ENCODE data around the gene TRAPPC14. TPM values are rescaled to one million over a fixed set of nuclear protein-coding genes. Genes with fewer than 3 reads are reported as not detected.

TRAPPC14 gene
- total and polyA plus RNA-seq, 9 of the 15 experiments (the other 6 are each of a cell fraction or from before 2014, with no cell fraction given) = 0.42 to 45.9 (median 18.2) TPM

DNA sequence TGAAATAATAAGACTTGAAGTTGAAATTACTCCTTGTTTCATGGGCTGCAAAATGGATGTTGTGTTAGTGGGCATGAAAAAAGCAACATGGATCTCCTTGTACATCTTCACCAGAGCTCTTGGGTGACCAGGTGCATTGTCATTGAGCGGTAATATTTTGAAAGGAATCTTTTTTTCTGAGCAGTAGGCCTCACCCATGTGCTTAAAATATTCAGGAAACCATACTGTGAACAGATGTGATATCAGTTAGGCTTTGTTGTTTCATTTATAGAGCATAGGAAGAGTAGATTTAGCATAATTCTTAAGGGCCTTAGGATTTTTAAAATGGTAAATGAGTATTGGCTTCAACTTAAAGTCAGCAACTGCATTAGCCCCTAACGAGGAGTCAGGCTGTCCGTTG, 34.4 kb upstream of the TRAPPC14 start:
- Histone ChIP-seq H3K4me1 (replicated peaks in 1 of 2; ENCODE audit: control insufficient read depth in 2 of 2, insufficient read depth in 2 of 2, low read length in 2 of 2) (peaks cover 0 to 11% of the 10 kb centered on the region in 2 experiments; a peak in 3 of 5 replicates), H3K9ac (ENCODE audit: insufficient read depth in 1 of 2, low read depth in 2 of 2, low read length in 2 of 2) (no peak overlapping the region), H3K4me2 (ENCODE audit: insufficient read depth, low read length) (no peak overlapping the region), H3K4me3 (no peak overlapping the region), H3K27me3 (ENCODE audit: control insufficient read depth in 2 of 2, insufficient read depth in 2 of 2, low read length in 2 of 2) (no peaks in the 10 kb centered on the region), H3K9me1 (ENCODE audit: control insufficient read depth, insufficient read depth, low read length) (no peaks in the 10 kb centered on the region), H3K27ac (ENCODE audit: extremely low read depth, low read depth, low read length) (no peak overlapping the region), H4K20me1 (replicated peaks; ENCODE audit: control insufficient read depth, insufficient read depth, low read length) (no peaks in the 10 kb centered on the region), H2AFZ (ENCODE audit: low read depth, low read length) (peak overlapping the region; percentile 29; the same call in 1 of the 2 replicates), H3K9me3 (replicated peaks; ENCODE audit: control insufficient read depth, insufficient read depth, low read depth, low read length) (no peaks in the 10 kb centered on the region), H3K79me2 (ENCODE audit: control insufficient read depth, insufficient read depth, low read length) (no peaks in the 10 kb centered on the region), H3K36me3 (ENCODE audit: control insufficient read depth, insufficient read depth, low read length) (no peaks in the 10 kb centered on the region)
- CTCF ChIA-PET (ENCODE audit: low intra/inter-chr PET ratio) = no interaction called here
- FAIRE-seq = no peak
- POLR2A ChIA-PET = interaction anchor here (0.6 to 0.9 kb wide), 2 partner anchors 11 to 252 kb away, joined by 3 read pairs; no protein-coding TSS in a partner anchor
- intact Hi-C loops (cut with micrococcal nuclease) (no loop called here), in situ Hi-C loops (cut with MboI) (no loop called here)
- no peak for DNase-seq (ENCODE audit: extremely low read depth in 1 of 4, low spot score in 3 of 4)
- ATAC-seq = no peak
- no TSS peak for BruUV-seq (replicated peaks)
- 68% methylated on average over 3 of the region's 3 CpGs for WGBS (ENCODE audit: insufficient coverage, low coverage, missing lambda C conversion rate)
- TF ChIP-seq, protein P1, sequence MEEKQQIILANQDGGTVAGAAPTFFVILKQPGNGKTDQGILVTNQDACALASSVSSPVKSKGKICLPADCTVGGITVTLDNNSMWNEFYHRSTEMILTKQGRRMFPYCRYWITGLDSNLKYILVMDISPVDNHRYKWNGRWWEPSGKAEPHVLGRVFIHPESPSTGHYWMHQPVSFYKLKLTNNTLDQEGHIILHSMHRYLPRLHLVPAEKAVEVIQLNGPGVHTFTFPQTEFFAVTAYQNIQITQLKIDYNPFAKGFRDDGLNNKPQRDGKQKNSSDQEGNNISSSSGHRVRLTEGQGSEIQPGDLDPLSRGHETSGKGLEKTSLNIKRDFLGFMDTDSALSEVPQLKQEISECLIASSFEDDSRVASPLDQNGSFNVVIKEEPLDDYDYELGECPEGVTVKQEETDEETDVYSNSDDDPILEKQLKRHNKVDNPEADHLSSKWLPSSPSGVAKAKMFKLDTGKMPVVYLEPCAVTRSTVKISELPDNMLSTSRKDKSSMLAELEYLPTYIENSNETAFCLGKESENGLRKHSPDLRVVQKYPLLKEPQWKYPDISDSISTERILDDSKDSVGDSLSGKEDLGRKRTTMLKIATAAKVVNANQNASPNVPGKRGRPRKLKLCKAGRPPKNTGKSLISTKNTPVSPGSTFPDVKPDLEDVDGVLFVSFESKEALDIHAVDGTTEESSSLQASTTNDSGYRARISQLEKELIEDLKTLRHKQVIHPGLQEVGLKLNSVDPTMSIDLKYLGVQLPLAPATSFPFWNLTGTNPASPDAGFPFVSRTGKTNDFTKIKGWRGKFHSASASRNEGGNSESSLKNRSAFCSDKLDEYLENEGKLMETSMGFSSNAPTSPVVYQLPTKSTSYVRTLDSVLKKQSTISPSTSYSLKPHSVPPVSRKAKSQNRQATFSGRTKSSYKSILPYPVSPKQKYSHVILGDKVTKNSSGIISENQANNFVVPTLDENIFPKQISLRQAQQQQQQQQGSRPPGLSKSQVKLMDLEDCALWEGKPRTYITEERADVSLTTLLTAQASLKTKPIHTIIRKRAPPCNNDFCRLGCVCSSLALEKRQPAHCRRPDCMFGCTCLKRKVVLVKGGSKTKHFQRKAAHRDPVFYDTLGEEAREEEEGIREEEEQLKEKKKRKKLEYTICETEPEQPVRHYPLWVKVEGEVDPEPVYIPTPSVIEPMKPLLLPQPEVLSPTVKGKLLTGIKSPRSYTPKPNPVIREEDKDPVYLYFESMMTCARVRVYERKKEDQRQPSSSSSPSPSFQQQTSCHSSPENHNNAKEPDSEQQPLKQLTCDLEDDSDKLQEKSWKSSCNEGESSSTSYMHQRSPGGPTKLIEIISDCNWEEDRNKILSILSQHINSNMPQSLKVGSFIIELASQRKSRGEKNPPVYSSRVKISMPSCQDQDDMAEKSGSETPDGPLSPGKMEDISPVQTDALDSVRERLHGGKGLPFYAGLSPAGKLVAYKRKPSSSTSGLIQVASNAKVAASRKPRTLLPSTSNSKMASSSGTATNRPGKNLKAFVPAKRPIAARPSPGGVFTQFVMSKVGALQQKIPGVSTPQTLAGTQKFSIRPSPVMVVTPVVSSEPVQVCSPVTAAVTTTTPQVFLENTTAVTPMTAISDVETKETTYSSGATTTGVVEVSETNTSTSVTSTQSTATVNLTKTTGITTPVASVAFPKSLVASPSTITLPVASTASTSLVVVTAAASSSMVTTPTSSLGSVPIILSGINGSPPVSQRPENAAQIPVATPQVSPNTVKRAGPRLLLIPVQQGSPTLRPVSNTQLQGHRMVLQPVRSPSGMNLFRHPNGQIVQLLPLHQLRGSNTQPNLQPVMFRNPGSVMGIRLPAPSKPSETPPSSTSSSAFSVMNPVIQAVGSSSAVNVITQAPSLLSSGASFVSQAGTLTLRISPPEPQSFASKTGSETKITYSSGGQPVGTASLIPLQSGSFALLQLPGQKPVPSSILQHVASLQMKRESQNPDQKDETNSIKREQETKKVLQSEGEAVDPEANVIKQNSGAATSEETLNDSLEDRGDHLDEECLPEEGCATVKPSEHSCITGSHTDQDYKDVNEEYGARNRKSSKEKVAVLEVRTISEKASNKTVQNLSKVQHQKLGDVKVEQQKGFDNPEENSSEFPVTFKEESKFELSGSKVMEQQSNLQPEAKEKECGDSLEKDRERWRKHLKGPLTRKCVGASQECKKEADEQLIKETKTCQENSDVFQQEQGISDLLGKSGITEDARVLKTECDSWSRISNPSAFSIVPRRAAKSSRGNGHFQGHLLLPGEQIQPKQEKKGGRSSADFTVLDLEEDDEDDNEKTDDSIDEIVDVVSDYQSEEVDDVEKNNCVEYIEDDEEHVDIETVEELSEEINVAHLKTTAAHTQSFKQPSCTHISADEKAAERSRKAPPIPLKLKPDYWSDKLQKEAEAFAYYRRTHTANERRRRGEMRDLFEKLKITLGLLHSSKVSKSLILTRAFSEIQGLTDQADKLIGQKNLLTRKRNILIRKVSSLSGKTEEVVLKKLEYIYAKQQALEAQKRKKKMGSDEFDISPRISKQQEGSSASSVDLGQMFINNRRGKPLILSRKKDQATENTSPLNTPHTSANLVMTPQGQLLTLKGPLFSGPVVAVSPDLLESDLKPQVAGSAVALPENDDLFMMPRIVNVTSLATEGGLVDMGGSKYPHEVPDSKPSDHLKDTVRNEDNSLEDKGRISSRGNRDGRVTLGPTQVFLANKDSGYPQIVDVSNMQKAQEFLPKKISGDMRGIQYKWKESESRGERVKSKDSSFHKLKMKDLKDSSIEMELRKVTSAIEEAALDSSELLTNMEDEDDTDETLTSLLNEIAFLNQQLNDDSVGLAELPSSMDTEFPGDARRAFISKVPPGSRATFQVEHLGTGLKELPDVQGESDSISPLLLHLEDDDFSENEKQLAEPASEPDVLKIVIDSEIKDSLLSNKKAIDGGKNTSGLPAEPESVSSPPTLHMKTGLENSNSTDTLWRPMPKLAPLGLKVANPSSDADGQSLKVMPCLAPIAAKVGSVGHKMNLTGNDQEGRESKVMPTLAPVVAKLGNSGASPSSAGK (IDR thresholded peaks at IDR 0.05) = 0 out of 2 replicates have a peak, but pooled peaks have one; percentile 16
- TF ChIP-seq, protein P2, sequence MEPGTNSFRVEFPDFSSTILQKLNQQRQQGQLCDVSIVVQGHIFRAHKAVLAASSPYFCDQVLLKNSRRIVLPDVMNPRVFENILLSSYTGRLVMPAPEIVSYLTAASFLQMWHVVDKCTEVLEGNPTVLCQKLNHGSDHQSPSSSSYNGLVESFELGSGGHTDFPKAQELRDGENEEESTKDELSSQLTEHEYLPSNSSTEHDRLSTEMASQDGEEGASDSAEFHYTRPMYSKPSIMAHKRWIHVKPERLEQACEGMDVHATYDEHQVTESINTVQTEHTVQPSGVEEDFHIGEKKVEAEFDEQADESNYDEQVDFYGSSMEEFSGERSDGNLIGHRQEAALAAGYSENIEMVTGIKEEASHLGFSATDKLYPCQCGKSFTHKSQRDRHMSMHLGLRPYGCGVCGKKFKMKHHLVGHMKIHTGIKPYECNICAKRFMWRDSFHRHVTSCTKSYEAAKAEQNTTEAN (CRISPR knock-in tag; IDR thresholded peaks at IDR 0.05) = no peak
- no peak for TF ChIP-seq NR2C2 (CRISPR knock-in tag; IDR thresholded peaks at IDR 0.05)
- no peak for TF ChIP-seq NR2C2 (tag; IDR thresholded peaks at IDR 0.05)
- TF ChIP-seq, protein P3, sequence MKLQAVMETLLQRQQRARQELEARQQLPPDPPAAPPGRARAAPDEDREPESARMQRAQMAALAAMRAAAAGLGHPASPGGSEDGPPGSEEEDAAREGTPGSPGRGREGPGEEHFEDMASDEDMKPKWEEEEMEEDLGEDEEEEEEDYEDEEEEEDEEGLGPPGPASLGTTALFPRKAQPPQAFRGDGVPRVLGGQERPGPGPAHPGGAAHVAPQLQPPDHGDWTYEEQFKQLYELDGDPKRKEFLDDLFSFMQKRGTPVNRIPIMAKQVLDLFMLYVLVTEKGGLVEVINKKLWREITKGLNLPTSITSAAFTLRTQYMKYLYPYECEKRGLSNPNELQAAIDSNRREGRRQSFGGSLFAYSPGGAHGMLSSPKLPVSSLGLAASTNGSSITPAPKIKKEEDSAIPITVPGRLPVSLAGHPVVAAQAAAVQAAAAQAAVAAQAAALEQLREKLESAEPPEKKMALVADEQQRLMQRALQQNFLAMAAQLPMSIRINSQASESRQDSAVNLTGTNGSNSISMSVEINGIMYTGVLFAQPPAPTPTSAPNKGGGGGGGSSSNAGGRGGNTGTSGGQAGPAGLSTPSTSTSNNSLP (IDR thresholded peaks at IDR 0.05; ENCODE audit: borderline replicate concordance, low read depth, low read length) = no peak
- peak; percentile 26; the same call in 1 of the 2 replicates for TF ChIP-seq L3MBTL2 (IDR thresholded peaks at IDR 0.05)
